ENCODE results near the gene ABCA12.

DNA sequence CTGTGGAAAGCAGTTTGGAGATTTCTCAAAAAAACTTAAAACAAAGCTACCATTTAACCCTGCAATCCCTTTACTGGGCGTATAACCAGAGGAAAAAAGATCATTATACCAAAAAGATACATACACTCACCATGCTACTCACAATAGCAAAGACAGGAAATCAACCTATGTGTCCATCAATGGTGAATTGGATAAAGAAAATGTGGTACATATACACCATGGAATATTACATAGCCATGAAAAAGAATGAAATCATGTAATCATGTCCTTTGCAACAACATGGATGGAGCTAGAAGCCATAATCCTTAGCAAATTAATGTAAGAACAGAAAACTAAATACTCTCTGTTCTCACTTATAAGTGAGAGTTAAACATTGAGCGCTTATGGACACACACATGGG, 18.6 kb downstream of the ABCA12 start:
- TF ChIP-seq, protein P1, sequence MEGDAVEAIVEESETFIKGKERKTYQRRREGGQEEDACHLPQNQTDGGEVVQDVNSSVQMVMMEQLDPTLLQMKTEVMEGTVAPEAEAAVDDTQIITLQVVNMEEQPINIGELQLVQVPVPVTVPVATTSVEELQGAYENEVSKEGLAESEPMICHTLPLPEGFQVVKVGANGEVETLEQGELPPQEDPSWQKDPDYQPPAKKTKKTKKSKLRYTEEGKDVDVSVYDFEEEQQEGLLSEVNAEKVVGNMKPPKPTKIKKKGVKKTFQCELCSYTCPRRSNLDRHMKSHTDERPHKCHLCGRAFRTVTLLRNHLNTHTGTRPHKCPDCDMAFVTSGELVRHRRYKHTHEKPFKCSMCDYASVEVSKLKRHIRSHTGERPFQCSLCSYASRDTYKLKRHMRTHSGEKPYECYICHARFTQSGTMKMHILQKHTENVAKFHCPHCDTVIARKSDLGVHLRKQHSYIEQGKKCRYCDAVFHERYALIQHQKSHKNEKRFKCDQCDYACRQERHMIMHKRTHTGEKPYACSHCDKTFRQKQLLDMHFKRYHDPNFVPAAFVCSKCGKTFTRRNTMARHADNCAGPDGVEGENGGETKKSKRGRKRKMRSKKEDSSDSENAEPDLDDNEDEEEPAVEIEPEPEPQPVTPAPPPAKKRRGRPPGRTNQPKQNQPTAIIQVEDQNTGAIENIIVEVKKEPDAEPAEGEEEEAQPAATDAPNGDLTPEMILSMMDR (IDR thresholded peaks at IDR 0.05), result no peak
- TF ChIP-seq POLR2AphosphoS5 (IDR thresholded peaks at IDR 0.05; ENCODE audit: low read depth, low read length), result no peak
- no peak for TF ChIP-seq TCF7L2 (IDR thresholded peaks at IDR 0.05; ENCODE audit: low read depth, low read length)
- TF ChIP-seq SIN3A (IDR thresholded peaks at IDR 0.05; ENCODE audit: borderline replicate concordance, insufficient read depth, low read depth, low read length), result no peak
- TF ChIP-seq, protein P2, sequence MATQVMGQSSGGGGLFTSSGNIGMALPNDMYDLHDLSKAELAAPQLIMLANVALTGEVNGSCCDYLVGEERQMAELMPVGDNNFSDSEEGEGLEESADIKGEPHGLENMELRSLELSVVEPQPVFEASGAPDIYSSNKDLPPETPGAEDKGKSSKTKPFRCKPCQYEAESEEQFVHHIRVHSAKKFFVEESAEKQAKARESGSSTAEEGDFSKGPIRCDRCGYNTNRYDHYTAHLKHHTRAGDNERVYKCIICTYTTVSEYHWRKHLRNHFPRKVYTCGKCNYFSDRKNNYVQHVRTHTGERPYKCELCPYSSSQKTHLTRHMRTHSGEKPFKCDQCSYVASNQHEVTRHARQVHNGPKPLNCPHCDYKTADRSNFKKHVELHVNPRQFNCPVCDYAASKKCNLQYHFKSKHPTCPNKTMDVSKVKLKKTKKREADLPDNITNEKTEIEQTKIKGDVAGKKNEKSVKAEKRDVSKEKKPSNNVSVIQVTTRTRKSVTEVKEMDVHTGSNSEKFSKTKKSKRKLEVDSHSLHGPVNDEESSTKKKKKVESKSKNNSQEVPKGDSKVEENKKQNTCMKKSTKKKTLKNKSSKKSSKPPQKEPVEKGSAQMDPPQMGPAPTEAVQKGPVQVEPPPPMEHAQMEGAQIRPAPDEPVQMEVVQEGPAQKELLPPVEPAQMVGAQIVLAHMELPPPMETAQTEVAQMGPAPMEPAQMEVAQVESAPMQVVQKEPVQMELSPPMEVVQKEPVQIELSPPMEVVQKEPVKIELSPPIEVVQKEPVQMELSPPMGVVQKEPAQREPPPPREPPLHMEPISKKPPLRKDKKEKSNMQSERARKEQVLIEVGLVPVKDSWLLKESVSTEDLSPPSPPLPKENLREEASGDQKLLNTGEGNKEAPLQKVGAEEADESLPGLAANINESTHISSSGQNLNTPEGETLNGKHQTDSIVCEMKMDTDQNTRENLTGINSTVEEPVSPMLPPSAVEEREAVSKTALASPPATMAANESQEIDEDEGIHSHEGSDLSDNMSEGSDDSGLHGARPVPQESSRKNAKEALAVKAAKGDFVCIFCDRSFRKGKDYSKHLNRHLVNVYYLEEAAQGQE (IDR thresholded peaks at IDR 0.05; ENCODE audit: insufficient read depth in 1 of 2, low read depth in 2 of 2, low read length in 1 of 2), result no peak

Data from Panc1 (cell line).